CD4-positive, alpha-beta memory T cell (primary cell): Measurements from ENCODE around the gene CERS2. TPM values are rescaled to one million over a fixed set of nuclear protein-coding genes. Genes with fewer than 3 reads are reported as not detected.
A peak's percentile ranks its signal among the peaks of the same experiment; 100 is the strongest.

ENCODE experiments used
- CTCF ChIA-PET: fragments of 350-600 bp; sonication (Branson Sonifier 250); formaldehyde crosslinking; loops from one replicate; lab custom pipeline; 2021; ENCODE audit warnings: inconsistent platforms; ENCODE audit not compliant: partially characterized antibody; lab: Charles Lee
- POLR2A ChIA-PET: fragments of 350-600 bp; sonication (Branson Sonifier 250); formaldehyde crosslinking; loops from one replicate; lab custom pipeline; 2021; ENCODE audit not compliant: partially characterized antibody; lab: Charles Lee
- DNase-seq, 5 donors: peaks; one replicate each; pipeline versions ENCODE4 v3.0.0 to v3.0.0-alpha.2; 2020 to 2022; ENCODE audit warnings: mixed read lengths in 1 of 5
- H3K27ac ChIP-seq: one replicate; pipeline ENCODE4 v1.7.0; 2013; ENCODE audit warnings: low read depth, low read length
- H3K27me3 ChIP-seq: 2 replicates; pipeline ENCODE4 v1.7.0; 2013; ENCODE audit warnings: mild to moderate bottlenecking, low read length, moderate library complexity; ENCODE audit not compliant: insufficient read depth
- H3K36me3 ChIP-seq: 2 replicates; pipeline ENCODE4 v1.7.0; 2013; ENCODE audit warnings: mild to moderate bottlenecking, low read length, moderate library complexity; ENCODE audit not compliant: insufficient read depth
- H3K4me1 ChIP-seq: 2 replicates; pipeline ENCODE4 v1.7.0; 2013; ENCODE audit warnings: mild to moderate bottlenecking, low read length, moderate library complexity; ENCODE audit not compliant: insufficient read depth
- H3K4me3 ChIP-seq, 2 donors: one replicate each; pipeline ENCODE4 v1.7.0; 2013; ENCODE audit warnings: low read length in 2 of 2, mild to moderate bottlenecking in 1 of 2
- H3K9me3 ChIP-seq, 2 donors: one replicate each; pipeline ENCODE4 v1.7.0; 2013; ENCODE audit warnings: low read length in 2 of 2, control low read depth in 1 of 2; ENCODE audit not compliant: control insufficient read depth in 1 of 2
- H3K27ac Mint-ChIP-seq, 7 donors: one replicate each; pipeline ENCODE4 v1.8.0; 2020 to 2021; ENCODE audit warnings: mixed read lengths in 7 of 7, mild to moderate bottlenecking in 6 of 7, inconsistent platforms in 3 of 7, moderate library complexity in 3 of 7
- H3K27me3 Mint-ChIP-seq, 2 donors: one replicate each; pipeline ENCODE4 v1.8.0; 2020 to 2021; ENCODE audit warnings: mixed read lengths in 2 of 2
- H3K36me3 Mint-ChIP-seq, 2 donors: one replicate each; pipeline ENCODE4 v1.8.0; 2020 to 2021; ENCODE audit warnings: mixed read lengths in 2 of 2, inconsistent platforms in 1 of 2, mild to moderate bottlenecking in 1 of 2
- H3K4me1 Mint-ChIP-seq, 4 donors: one replicate each; pipeline ENCODE4 v1.8.0; 2020 to 2021; ENCODE audit warnings: mixed read lengths in 4 of 4, mild to moderate bottlenecking in 1 of 4
- H3K4me3 Mint-ChIP-seq, 8 donors: one replicate each; pipeline ENCODE4 v1.8.0; 2020 to 2021; ENCODE audit warnings: mixed read lengths in 8 of 8, mild to moderate bottlenecking in 7 of 8, moderate library complexity in 6 of 8, inconsistent platforms in 3 of 8
- H3K9me3 Mint-ChIP-seq, 8 donors: one replicate each; pipeline ENCODE4 v1.8.0; 2020 to 2021; ENCODE audit warnings: mixed read lengths in 8 of 8, mild to moderate bottlenecking in 5 of 8, inconsistent platforms in 3 of 8, moderate library complexity in 1 of 8
- intact Hi-C: fragments of 100-400 bp; cut with micrococcal nuclease; formaldehyde crosslinking; loops from one replicate; pipeline ENCODE4 v1.15.1; 2023
- polyA plus RNA-seq, 2 donors: library from polyadenylated mRNA; unstranded; fragments of 300-500 nt; fragmentation: Illumina TruSeq; gene quantifications; one replicate each; pipeline ENCODE4 v1.2.3, GENCODE V29; 2021
- total RNA-seq, 2 experiments: library from RNA; stranded (reverse); gene quantifications; one replicate each; pipeline ENCODE4 v1.2.3, GENCODE V29; 2021

CERS2 gene
- total and polyA plus RNA-seq, 4 experiments from 2014 or later = 145 to 206 (median 166) TPM

GRCh38 chr1:150979092-150980056, 4.7 kb upstream of the CERS2 start:
- Histone ChIP-seq H3K27ac (peak overlapping the region; percentile 11), H3K27me3 (no peaks in the 10 kb centered on the region), H3K4me1 (peaks cover 39% of the 10 kb centered on the region), H3K9me3 (no peaks in the 10 kb centered on the region), H3K36me3 (no peaks in the 10 kb centered on the region), H3K4me3 (peak overlapping the region in 1 of 2 donors; percentile 52)
- H3K27me3 Mint-ChIP-seq = no peaks in the 10 kb centered on the region
- POLR2A ChIA-PET = interaction anchor here (0.7 to 1.5 kb wide), 4 partner anchors 11 to 29 kb away, joined by 3 to 4 read pairs (median 4); partner anchors contain the start of gene MINDY1
- peaks cover 20 to 44% (median 31%) of the 10 kb centered on the region in 4 donors for H3K4me1 Mint-ChIP-seq
- H3K9me3 Mint-ChIP-seq = no peaks in the 10 kb centered on the region
- DNase-seq = peak; percentile 83 to 87 (median 85)
- H3K36me3 Mint-ChIP-seq = peaks cover 0 to 3% of the 10 kb centered on the region in 2 donors
- intact Hi-C loops = loop anchor here (1.0 to 10.0 kb wide), 5 partner anchors 17 to 724 kb away; partner anchors contain the start of genes MINDY1 and TNFAIP8L2
- CTCF ChIA-PET = interaction anchor here (0.6 to 15.8 kb wide), 9 partner anchors 9 to 79 kb away, joined by 3 to 255 read pairs (median 5); partner anchors contain the start of gene MINDY1
- peak overlapping the region in 6 of 7 donors; percentile 48 to 83 (median 64) for H3K27ac Mint-ChIP-seq
- peak overlapping the region in 4 of 8 donors; percentile 29 to 59 (median 41) for H3K4me3 Mint-ChIP-seq

GRCh38 chr1:150976879-150977694, 2.5 kb upstream of the CERS2 start:
- Histone ChIP-seq H3K4me1 (peaks cover 56% of the 10 kb centered on the region), H3K27ac (peak overlapping the region; percentile 42), H3K9me3 (no peaks in the 10 kb centered on the region), H3K27me3 (no peaks in the 10 kb centered on the region), H3K4me3 (no peak overlapping the region), H3K36me3 (no peaks in the 10 kb centered on the region)
- ChIA-PET CTCF (interaction anchor here (0.5 to 15.8 kb wide), 7 partner anchors 9 to 180 kb away, joined by 3 to 255 read pairs (median 5); partner anchors contain the start of genes MINDY1, SETDB1 and TNFAIP8L2), POLR2A (interaction anchor here (0.7 to 4.1 kb wide), 12 partner anchors 8 to 613 kb away, joined by 3 to 30 read pairs (median 3); partner anchors contain the start of genes C1orf56, MINDY1 and RPRD2)
- peaks cover 33 to 61% (median 46%) of the 10 kb centered on the region in 4 donors for H3K4me1 Mint-ChIP-seq
- peak overlapping the region; percentile 86 to 94 (median 90) for H3K27ac Mint-ChIP-seq
- DNase-seq = peak; percentile 51 to 78 (median 60)
- no peaks in the 10 kb centered on the region for H3K27me3 Mint-ChIP-seq
- intact Hi-C loops = loop anchor here (10.0 kb wide), 1 partner anchor 512 kb away; no protein-coding TSS in a partner anchor
- no peaks in the 10 kb centered on the region for H3K9me3 Mint-ChIP-seq
- H3K4me3 Mint-ChIP-seq = peak overlapping the region; percentile 50 to 85 (median 76)
- peaks cover 0 to 11% of the 10 kb centered on the region in 2 donors for H3K36me3 Mint-ChIP-seq

DNA sequence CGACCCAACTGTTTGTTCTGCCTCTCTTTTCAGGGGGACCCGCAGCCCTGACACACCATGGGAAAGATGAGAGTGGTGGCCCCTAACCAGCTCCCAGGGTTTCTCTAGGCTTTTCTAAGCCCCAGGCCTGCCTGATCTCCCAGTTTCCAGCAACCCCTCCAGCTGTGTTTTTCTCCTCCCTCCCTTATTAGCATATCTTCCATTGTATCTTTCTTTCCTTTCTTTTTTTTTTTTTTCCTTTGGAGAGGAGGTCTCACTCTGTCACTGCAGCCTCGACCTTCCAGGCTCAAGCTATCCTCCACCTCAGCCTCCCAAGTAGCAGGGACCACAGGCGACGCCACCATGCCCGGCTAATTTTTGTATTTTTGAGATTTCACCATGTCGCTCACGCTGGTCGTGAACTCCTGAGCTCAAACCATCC, 1.8 kb upstream of the CERS2 start:
- no peak for DNase-seq
- ChIA-PET POLR2A (interaction anchor here (0.7 to 4.1 kb wide), 6 partner anchors 25 to 612 kb away, joined by 3 to 30 read pairs (median 3); partner anchors contain the start of genes MINDY1 and RPRD2), CTCF (interaction anchor here (0.5 to 15.8 kb wide), 4 partner anchors 24 to 77 kb away, joined by 3 to 255 read pairs (median 6); partner anchors contain the start of genes MINDY1 and SETDB1)
- Mint-ChIP-seq H3K36me3 (peaks cover 0 to 11% of the 10 kb centered on the region in 2 donors), H3K9me3 (no peaks in the 10 kb centered on the region), H3K27ac (peak overlapping the region; percentile 61 to 94 (median 90)), H3K4me1 (peaks cover 40 to 68% (median 53%) of the 10 kb centered on the region in 4 donors), H3K4me3 (peak overlapping the region; percentile 50 to 85 (median 82)), H3K27me3 (no peaks in the 10 kb centered on the region)
- Histone ChIP-seq H3K4me1 (peaks cover 63% of the 10 kb centered on the region), H3K36me3 (no peaks in the 10 kb centered on the region), H3K27me3 (no peaks in the 10 kb centered on the region), H3K4me3 (no peak overlapping the region), H3K27ac (no peak overlapping the region), H3K9me3 (no peaks in the 10 kb centered on the region)
- intact Hi-C loops = loop anchor here (10.0 kb wide), 1 partner anchor 512 kb away; no protein-coding TSS in a partner anchor

- CTCF ChIA-PET = interaction anchor here (0.7 to 15.8 kb wide), 7 partner anchors 8 to 413 kb away, joined by 3 to 255 read pairs (median 3); partner anchors contain the start of gene MINDY1
- intact Hi-C loops = loop anchor here (1.0 to 10.0 kb wide), 4 partner anchors 33 to 509 kb away; partner anchors contain the start of genes ARNT, MINDY1 and SETDB1
- peak overlapping the region; percentile 78 to 83 for H3K4me3 ChIP-seq
- peaks cover under 1 to 15% of the 10 kb centered on the region in 2 donors for H3K36me3 Mint-ChIP-seq
- H3K27me3 ChIP-seq = no peaks in the 10 kb centered on the region
- H3K36me3 ChIP-seq = no peaks in the 10 kb centered on the region
- H3K27me3 Mint-ChIP-seq = no peaks in the 10 kb centered on the region
- no peaks in the 10 kb centered on the region for H3K9me3 Mint-ChIP-seq
- no peaks in the 10 kb centered on the region for H3K9me3 ChIP-seq
- peak overlapping the region; percentile 91 to 95 (median 92) for H3K27ac Mint-ChIP-seq
- peaks cover 45 to 74% (median 58%) of the 10 kb centered on the region in 4 donors for H3K4me1 Mint-ChIP-seq
- POLR2A ChIA-PET = interaction anchor here (0.5 to 4.1 kb wide), 24 partner anchors 9 to 610 kb away, joined by 3 to 30 read pairs (median 4); partner anchors contain the start of genes ARNT, CDC42SE1, ENSA and GOLPH3L
- peak overlapping the region; percentile 86 to 95 (median 89) for H3K4me3 Mint-ChIP-seq
- DNase-seq = peak in 4 of 5 donors; percentile 32 to 55 (median 36)
- H3K4me1 ChIP-seq = peaks cover 68% of the 10 kb centered on the region
- peak overlapping the region; percentile 84 for H3K27ac ChIP-seq
Measured at GRCh38 chr1:150973836-150974579, 627 bp downstream of the CERS2 start.

- no peaks in the 10 kb centered on the region for H3K27me3 ChIP-seq
- intact Hi-C loops = loop anchor here (10.0 kb wide), 1 partner anchor 509 kb away; no protein-coding TSS in a partner anchor
- ChIA-PET POLR2A (interaction anchor here (0.6 to 4.1 kb wide), 21 partner anchors 9 to 410 kb away, joined by 3 to 30 read pairs (median 4); partner anchors contain the start of genes ARNT, CDC42SE1, ENSA and GOLPH3L), CTCF (interaction anchor here (1.0 to 15.8 kb wide), 6 partner anchors 8 to 412 kb away, joined by 3 to 255 read pairs (median 3); partner anchors contain the start of gene MINDY1)
- peak overlapping the region; percentile 86 to 95 (median 89) for H3K4me3 Mint-ChIP-seq
- peaks cover 45 to 67% (median 54%) of the 10 kb centered on the region in 4 donors for H3K4me1 Mint-ChIP-seq
- H3K9me3 ChIP-seq = no peaks in the 10 kb centered on the region
- peak overlapping the region; percentile 91 to 95 (median 92) for H3K27ac Mint-ChIP-seq
- no peak for DNase-seq
- H3K27ac ChIP-seq = peak overlapping the region; percentile 84
- H3K36me3 ChIP-seq = peaks cover 5% of the 10 kb centered on the region
- peak overlapping the region; percentile 78 to 83 for H3K4me3 ChIP-seq
- no peaks in the 10 kb centered on the region for H3K27me3 Mint-ChIP-seq
- peaks cover 65% of the 10 kb centered on the region for H3K4me1 ChIP-seq
- peaks cover 5 to 21% of the 10 kb centered on the region in 2 donors for H3K36me3 Mint-ChIP-seq
- H3K9me3 Mint-ChIP-seq = no peaks in the 10 kb centered on the region
Measured at GRCh38 chr1:150973258-150973835, 1.3 kb downstream of the CERS2 start.
